ENCODE measurements around the gene NSL1.
"Not testable (repeated sequence)": the region's sequence is repeated elsewhere in the genome, so short reads cannot be mapped to it uniquely, and the experiment has no call there.

Gene NSL1

GRCh38 chr1:212746546-212746945 lies 45.0 kb downstream of the NSL1 start:
- no peak for DNase-seq

GRCh38 chr1:212745303-212745702 lies 46.3 kb downstream of the NSL1 start:
- no peak for DNase-seq

GRCh38 chr1:212743901-212744475 lies 47.6 kb downstream of the NSL1 start:
- DNase-seq, result no peak

- DNase-seq, result peak; percentile 25
Observed at GRCh38 chr1:212738330-212738729, 53.2 kb downstream of the NSL1 start.

GRCh38 chr1:212737559-212737958 lies 54.0 kb downstream of the NSL1 start:
- DNase-seq, result peak; percentile 33

GRCh38 chr1:212733109-212733508 lies 58.5 kb downstream of the NSL1 start:
- no peak for DNase-seq

- DNase-seq, result no peak
Observed at GRCh38 chr1:212731630-212732029, 59.9 kb downstream of the NSL1 start.

- no peak for DNase-seq
Observed at GRCh38 chr1:212728606-212729005, 63.0 kb downstream of the NSL1 start.

- DNase-seq, result no peak
Observed at GRCh38 chr1:212727386-212728181, 64.0 kb downstream of the NSL1 start.

- not testable (repeated sequence) for DNase-seq
Observed at GRCh38 chr1:212724679-212725078, 66.9 kb downstream of the NSL1 start.

- DNase-seq, result peak; percentile 58
Observed at GRCh38 chr1:212722270-212722957, 69.2 kb downstream of the NSL1 start.

GRCh38 chr1:212721388-212722247 lies 70.0 kb downstream of the NSL1 start:
- DNase-seq, result peak; percentile 46

- no peak for DNase-seq
Observed at GRCh38 chr1:212719633-212720032, 71.9 kb downstream of the NSL1 start.

GRCh38 chr1:212718499-212718898 lies 73.1 kb downstream of the NSL1 start:
- peak; percentile 77 for DNase-seq

- no peak for DNase-seq
Observed at GRCh38 chr1:212716161-212716560, 75.4 kb downstream of the NSL1 start.

- no peak for DNase-seq
Observed at GRCh38 chr1:212713465-212714136, 78.0 kb downstream of the NSL1 start.

- no peak for DNase-seq
Observed at GRCh38 chr1:212712451-212713303, 78.9 kb downstream of the NSL1 start.

GRCh38 chr1:212711974-212712373 lies 79.6 kb downstream of the NSL1 start:
- not testable (repeated sequence) for DNase-seq

- no peak for DNase-seq
Observed at GRCh38 chr1:212710566-212710965, 81.0 kb downstream of the NSL1 start.

- DNase-seq, result no peak
Observed at GRCh38 chr1:212703991-212704564, 87.5 kb downstream of the NSL1 start.

- DNase-seq, result no peak
Observed at GRCh38 chr1:212702672-212703071, 88.9 kb downstream of the NSL1 start.

All from NCI-H69 (cell line).